Measurements from ENCODE around the gene C11orf24. TPM values are rescaled to one million over a fixed set of nuclear protein-coding genes. Genes with fewer than 3 reads are reported as not detected.

Gene C11orf24
- total and polyA plus RNA-seq, 2 of the 8 experiments (the other 6 are each of a cell fraction or from before 2014, with no cell fraction given): 45.4 to 51.7 TPM

DNA sequence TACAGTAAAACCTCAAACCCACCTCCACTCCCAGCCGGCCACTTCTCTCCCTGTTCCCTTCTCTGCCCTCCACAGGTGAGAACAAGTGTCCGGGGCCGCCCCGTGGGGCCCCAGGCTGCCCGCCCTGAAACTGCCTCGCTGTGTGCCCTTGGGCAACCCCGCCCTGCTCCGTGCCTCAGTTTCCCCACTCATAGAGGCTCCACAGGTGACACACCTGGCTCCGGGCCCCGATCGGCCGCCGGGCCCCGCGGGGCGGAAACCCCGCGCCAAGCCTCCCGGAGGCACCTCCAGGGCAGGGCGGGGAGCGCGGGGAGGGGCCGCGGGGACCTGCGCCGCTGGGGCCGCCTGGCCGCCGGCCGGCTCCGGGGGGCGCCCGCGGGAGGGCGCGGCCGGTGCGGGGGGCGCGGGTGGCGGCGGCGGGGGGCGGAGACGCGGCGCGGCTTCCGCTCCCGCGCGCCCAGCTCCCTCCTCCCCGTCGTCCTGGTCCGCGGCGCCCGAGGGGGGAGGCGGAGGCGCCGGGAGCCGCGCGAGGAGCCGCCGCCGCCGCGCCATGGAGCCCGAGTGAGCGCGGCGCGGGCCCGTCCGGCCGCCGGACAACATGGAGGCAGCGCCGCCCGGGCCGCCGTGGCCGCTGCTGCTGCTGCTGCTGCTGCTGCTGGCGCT is 40.5 kb upstream of the C11orf24 start, which contains the start of gene LRP5:
LRP5 (plus strand) TSS at position 475 of the 663 bp plus-strand sequence; CDS start at position 599, 124 bp downstream.
- ChIA-PET CTCF (ENCODE audit: partially characterized antibody) (interaction anchor here (1.8 to 2.7 kb wide), 2 partner anchors 13 to 14 kb away, joined by 10 to 19 read pairs; no protein-coding TSS in a partner anchor), POLR2A (ENCODE audit: partially characterized antibody) (no interaction called here)
- Histone ChIP-seq H3K23me2 (ENCODE audit: low read depth, low read length) (peaks cover 7% of the 10 kb centered on the region; the same call in 1 of the 2 replicates), H2BK5ac (ENCODE audit: low read depth, low read length) (no peak within 1 kb of the TSS), H3K79me2 (ENCODE audit: control insufficient read depth in 1 of 2, insufficient read depth in 2 of 2, low read length in 2 of 2) (peaks cover 0 to 39% of the 10 kb centered on the region in 2 experiments; a peak in 3 of 4 replicates), H2BK12ac (ENCODE audit: low read depth, low read length) (0 out of 2 replicates have a peak within 1 kb of the TSS, but pooled peaks have one; percentile 68), H3K9ac (replicated peaks in 1 of 4; ENCODE audit: extremely low read depth in 1 of 4, low read depth in 3 of 4, low read length in 3 of 4) (peak within 1 kb of the TSS; percentile 8 to 72 (median 64); a peak in 5 of 7 replicates), H3K4me1 (replicated peaks in 1 of 4; ENCODE audit: control insufficient read depth in 3 of 4, insufficient read depth in 4 of 4, low read length in 3 of 4) (peaks cover 8 to 36% (median 25%) of the 10 kb centered on the region in 4 experiments), H3K4me2 (ENCODE audit: insufficient read depth in 1 of 2, low read depth in 2 of 2, low read length in 2 of 2) (peak within 1 kb of the TSS; percentile 78 to 90), H2AFZ (ENCODE audit: low read length) (peak within 1 kb of the TSS; percentile 15; the same call in 1 of the 2 replicates), H3K36me3 (ENCODE audit: control insufficient read depth in 2 of 4, insufficient read depth in 4 of 4, low read length in 3 of 4) (no peaks in the 10 kb centered on the region), H2AK5ac (ENCODE audit: low read depth, low read length) (no peak within 1 kb of the TSS; the same call in 1 of the 2 replicates), H3K14ac (ENCODE audit: insufficient read length) (no peak within 1 kb of the TSS), H3K18ac (ENCODE audit: extremely low read depth, low read length) (peak within 1 kb of the TSS; percentile 83; the same call in 1 of the 2 replicates), H4K20me1 (replicated peaks in 1 of 2; ENCODE audit: control insufficient read depth in 1 of 2, insufficient read depth in 2 of 2, low read length in 2 of 2) (peaks cover 0 to 2% of the 10 kb centered on the region in 2 experiments), H3K27ac (ENCODE audit: low read depth, low read length) (no peak within 1 kb of the TSS), H3K56ac (replicated peaks; ENCODE audit: insufficient read length, low read depth, low read length) (peak within 1 kb of the TSS; percentile 28), H3K4ac (replicated peaks; ENCODE audit: insufficient read length, low read depth, low read length) (peak within 1 kb of the TSS; percentile 72), H4K5ac (ENCODE audit: insufficient read length, low read depth, low read length) (no peak within 1 kb of the TSS), H2BK20ac (ENCODE audit: low read length) (no peak within 1 kb of the TSS), H3K27me3 (replicated peaks in 1 of 4; ENCODE audit: control insufficient read depth in 3 of 4, extremely low read depth in 1 of 4, insufficient read depth in 3 of 4, low read length in 3 of 4) (peaks cover 0 to 8% (median 3%) of the 10 kb centered on the region in 4 experiments; a peak in 3 of 7 replicates), H3K9me3 (ENCODE audit: insufficient read depth in 2 of 2, low read depth in 1 of 2, low read length in 1 of 2) (no peaks in the 10 kb centered on the region), H4K8ac (ENCODE audit: extremely low read depth, insufficient read depth, low read length) (peak within 1 kb of the TSS; percentile 84), H3K79me1 (ENCODE audit: low read depth, low read length) (peaks cover 6% of the 10 kb centered on the region), H4K91ac (replicated peaks; ENCODE audit: insufficient read length, low read length) (no peak within 1 kb of the TSS), H2BK120ac (replicated peaks; ENCODE audit: low read depth, low read length) (no peak within 1 kb of the TSS), H2BK15ac (ENCODE audit: low read length) (peak within 1 kb of the TSS; percentile 81; the same call in 1 of the 2 replicates), H3K4me3 (ENCODE audit: extremely low read depth in 1 of 4, insufficient read depth in 2 of 4, low read depth in 3 of 4, low read length in 4 of 4) (peak within 1 kb of the TSS; percentile 58 to 84 (median 70)), H3K23ac (ENCODE audit: insufficient read length) (no peak within 1 kb of the TSS)
- no peak for FAIRE-seq
- TF ChIP-seq RBBP5 (IDR thresholded peaks at IDR 0.05; ENCODE audit: borderline replicate concordance, low read depth, low read length) (no peak), GABPA (IDR thresholded peaks at IDR 0.05; ENCODE audit: borderline replicate concordance, insufficient read depth, low read length) (0 out of 2 replicates have a peak, but pooled peaks have one; percentile 2), HDAC6 (IDR thresholded peaks at IDR 0.05; ENCODE audit: low read depth, low read length) (no peak), NANOG (IDR thresholded peaks at IDR 0.05; ENCODE audit: insufficient read depth, low read depth, low read length, poor library complexity, severe bottlenecking) (no peak), EZH2 (IDR thresholded peaks at IDR 0.05; ENCODE audit: low read depth, low read length, severe bottlenecking) (no peak)
- TF ChIP-seq, protein P1, sequence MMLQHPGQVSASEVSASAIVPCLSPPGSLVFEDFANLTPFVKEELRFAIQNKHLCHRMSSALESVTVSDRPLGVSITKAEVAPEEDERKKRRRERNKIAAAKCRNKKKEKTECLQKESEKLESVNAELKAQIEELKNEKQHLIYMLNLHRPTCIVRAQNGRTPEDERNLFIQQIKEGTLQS (IDR thresholded peaks at IDR 0.05; ENCODE audit: insufficient read depth, low read depth, low read length): no peak
- no peak for DNase-seq (ENCODE audit: low read depth in 1 of 2, low spot score in 2 of 2)
- 12% methylated on average over 16 of the region's 85 CpGs; no CpG with 5 or more reads in 1 of the 2 experiments for whole genome bisulfite sequencing, 2 experiments (ENCODE audit: extremely low coverage in 1 of 2, insufficient coverage in 1 of 2, insufficient read length in 1 of 2, insufficient replicate concordance in 2 of 2, low coverage in 1 of 2, low lambda C conversion rate in 2 of 2, missing lambda C conversion rate in 1 of 2)
